Naive B cell (primary cell): Measurements from ENCODE around the gene USP8. TPM values are rescaled to one million over a fixed set of nuclear protein-coding genes. Genes with fewer than 3 reads are reported as not detected.
"Not testable (repeated sequence)": the region's sequence is repeated elsewhere in the genome, so short reads cannot be mapped to it uniquely, and the experiment has no call there.

ENCODE experiments used
- ATAC-seq, 2 donors: fragments of 150-1000 bp; cut with Tn5 transposase; 2 replicates each; pipeline ENCODE4 v1.10.0; 2021; ENCODE audit warnings: low read depth in 2 of 2, mild to moderate bottlenecking in 2 of 2, moderate library complexity in 2 of 2
- DNase-seq: peaks from one replicate; pipeline ENCODE4 v3.0.0; 2022
- H3K27ac Mint-ChIP-seq, 6 donors: one replicate each; pipeline ENCODE4 v1.8.0; 2020 to 2022; ENCODE audit warnings: mild to moderate bottlenecking in 6 of 6, mixed read lengths in 6 of 6, moderate library complexity in 5 of 6, inconsistent platforms in 2 of 6
- H3K27me3 Mint-ChIP-seq, 3 donors: one replicate each; pipeline ENCODE4 v1.8.0; 2021 to 2022; ENCODE audit warnings: mixed read lengths in 3 of 3, mild to moderate bottlenecking in 1 of 3
- H3K36me3 Mint-ChIP-seq, 2 donors: one replicate each; pipeline ENCODE4 v1.8.0; 2020 to 2022; ENCODE audit warnings: mixed read lengths in 2 of 2, inconsistent platforms in 1 of 2, mild to moderate bottlenecking in 1 of 2
- H3K4me1 Mint-ChIP-seq, 3 donors: one replicate each; pipeline ENCODE4 v1.8.0; 2020 to 2022; ENCODE audit warnings: mixed read lengths in 3 of 3, inconsistent platforms in 1 of 3, mild to moderate bottlenecking in 1 of 3, moderate library complexity in 1 of 3
- H3K4me3 Mint-ChIP-seq, 8 donors: one replicate each; pipeline ENCODE4 v1.8.0; 2020 to 2022; ENCODE audit warnings: mild to moderate bottlenecking in 8 of 8, mixed read lengths in 8 of 8, moderate library complexity in 8 of 8, inconsistent platforms in 2 of 8
- H3K9me3 Mint-ChIP-seq, 7 donors: one replicate each; pipeline ENCODE4 v1.8.0; 2020 to 2022; ENCODE audit warnings: mixed read lengths in 7 of 7, mild to moderate bottlenecking in 5 of 7, inconsistent platforms in 2 of 7, moderate library complexity in 1 of 7
- polyA plus RNA-seq, 6 donors: library from polyadenylated mRNA; unstranded; fragments of 300-500 nt; fragmentation: Illumina TruSeq; gene quantifications; one replicate each; pipeline ENCODE4 v1.2.3, GENCODE V29; 2021; ENCODE audit warnings: low read depth in 6 of 6

The USP8 gene
- polyA plus RNA-seq, 6 donors from 2014 or later: 62.0 to 87.5 (median 70.8) TPM

DNA sequence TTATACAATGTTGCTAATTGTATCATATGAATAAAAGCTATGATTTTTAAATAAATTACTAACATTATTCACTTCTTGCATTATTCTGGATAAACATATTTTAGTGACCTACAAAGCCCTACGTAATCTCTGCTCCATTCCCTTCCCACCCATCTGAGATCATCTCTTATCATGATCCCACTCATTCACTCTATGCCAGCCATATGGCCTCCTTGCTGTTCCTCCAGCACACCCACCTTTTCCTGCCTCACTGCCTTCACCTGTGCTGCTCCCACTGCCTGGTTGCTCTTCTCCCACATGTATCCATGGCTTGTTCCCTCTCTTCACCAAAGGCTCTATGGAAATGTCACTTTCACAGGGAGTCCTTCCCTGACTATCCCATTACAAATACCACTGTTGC lies 7.3 kb upstream of the USP8 start:
- ATAC-seq: no peak
- no peaks in the 10 kb centered on the region for H3K27me3 Mint-ChIP-seq

DNA sequence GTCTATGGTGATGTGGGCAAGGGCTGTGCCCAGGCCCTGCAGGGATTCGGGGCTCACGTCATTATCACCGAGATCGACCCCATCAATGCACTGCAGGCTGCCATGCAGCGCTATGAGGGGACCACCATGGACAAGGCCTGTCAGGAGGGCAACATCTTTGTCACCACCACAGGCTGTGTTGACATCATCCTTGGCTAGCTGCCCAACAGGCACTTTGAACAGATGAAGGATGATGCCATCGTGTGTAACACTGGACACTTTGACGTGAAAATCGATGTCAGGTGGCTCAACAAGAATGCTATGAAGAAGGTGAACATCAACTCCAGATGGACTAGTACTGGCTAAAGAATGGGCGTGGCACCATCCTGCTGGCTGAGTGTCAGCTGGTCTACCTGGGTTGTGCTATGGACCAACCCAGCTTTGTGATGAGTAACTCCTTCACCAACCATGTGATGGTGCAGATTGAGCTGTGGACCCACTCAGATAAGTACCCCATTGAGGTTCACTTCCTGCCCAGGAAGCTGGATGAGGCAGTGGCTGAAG lies 6.1 kb upstream of the USP8 start:
- DNase-seq: no peak

More for the DNA sequence above, 7.3 kb upstream of the USP8 start:
- Mint-ChIP-seq H3K27ac (peak overlapping the region in 2 of 6 donors; percentile 4 to 6), H3K9me3 (peaks cover 0 to 3% (median 0%) of the 10 kb centered on the region in 7 donors), H3K4me1 (no peaks in the 10 kb centered on the region), H3K36me3 (no peaks in the 10 kb centered on the region), H3K4me3 (no peak overlapping the region)
- DNase-seq: no peak

DNA sequence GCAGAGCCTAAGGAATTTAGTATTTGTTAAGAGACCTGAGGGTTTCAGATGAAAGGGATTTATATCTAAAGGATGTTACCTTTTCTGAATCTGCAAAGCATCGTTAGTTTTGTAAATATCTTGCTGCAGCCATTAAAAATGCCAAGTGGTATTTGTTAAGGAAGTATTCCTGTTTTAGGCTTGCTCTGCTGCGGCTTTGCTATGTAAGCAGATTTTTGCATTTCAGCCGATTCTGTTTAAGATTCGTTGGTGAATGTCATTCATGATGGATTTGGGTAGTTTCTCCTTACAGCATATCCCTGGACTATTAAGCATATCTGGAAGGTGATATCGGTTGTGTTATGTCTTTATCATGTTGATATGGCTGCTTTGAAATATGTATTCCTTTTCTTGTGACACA lies 1.0 kb downstream of the USP8 start:
- ATAC-seq: no peak
- Mint-ChIP-seq H3K27ac (peak overlapping the region; percentile 96 to 100 (median 99)), H3K27me3 (no peaks in the 10 kb centered on the region), H3K4me3 (peak overlapping the region; percentile 92 to 100 (median 97)), H3K36me3 (no peaks in the 10 kb centered on the region), H3K9me3 (no peaks in the 10 kb centered on the region), H3K4me1 (peaks cover 17 to 59% (median 27%) of the 10 kb centered on the region in 3 donors)
- no peak for DNase-seq

More for the DNA sequence above, 6.1 kb upstream of the USP8 start:
- Mint-ChIP-seq H3K9me3 (peaks cover 0 to 3% (median 0%) of the 10 kb centered on the region in 7 donors), H3K4me3 (peak overlapping the region in 2 of 8 donors; percentile 35 to 65), H3K4me1 (no peaks in the 10 kb centered on the region), H3K27me3 (no peaks in the 10 kb centered on the region), H3K36me3 (no peaks in the 10 kb centered on the region), H3K27ac (peak overlapping the region in 1 of 6 donors; percentile 16)
- no peak for ATAC-seq

DNA sequence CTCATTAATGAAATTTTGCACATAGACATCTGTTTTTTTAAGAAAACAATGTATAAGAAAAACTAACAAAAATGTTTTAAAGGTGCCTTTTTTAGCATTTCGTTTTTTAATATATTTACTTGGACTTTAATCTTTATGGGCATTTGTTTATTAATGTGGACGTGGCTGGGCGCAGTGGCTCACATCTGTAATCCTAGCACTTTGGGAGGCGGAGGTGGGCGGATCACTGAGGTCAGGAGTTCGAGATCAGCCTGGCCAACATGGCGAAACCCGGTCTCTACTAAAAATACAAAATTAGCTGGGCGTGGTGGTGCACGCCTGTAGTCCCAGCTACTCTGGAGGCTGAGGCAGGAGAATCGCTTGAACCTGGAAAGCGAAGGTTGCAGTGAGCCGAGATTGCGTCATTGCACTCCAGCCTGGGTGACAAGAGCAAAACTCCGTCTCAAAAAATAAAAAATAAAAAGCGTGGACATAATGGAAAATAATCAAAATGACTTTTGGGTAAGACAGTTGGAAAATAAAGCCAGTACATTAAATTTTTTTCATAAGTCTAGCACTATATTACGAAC lies 1.6 kb downstream of the USP8 start:
- Mint-ChIP-seq H3K4me3 (peak overlapping the region; percentile 92 to 100 (median 97)), H3K4me1 (peaks cover 19 to 61% (median 27%) of the 10 kb centered on the region in 3 donors), H3K27ac (peak overlapping the region in 5 of 6 donors; percentile 57 to 100 (median 97))
- H3K9me3 Mint-ChIP-seq, H3K27me3 Mint-ChIP-seq, H3K36me3 Mint-ChIP-seq, ATAC-seq, DNase-seq: not testable (repeated sequence)

DNA sequence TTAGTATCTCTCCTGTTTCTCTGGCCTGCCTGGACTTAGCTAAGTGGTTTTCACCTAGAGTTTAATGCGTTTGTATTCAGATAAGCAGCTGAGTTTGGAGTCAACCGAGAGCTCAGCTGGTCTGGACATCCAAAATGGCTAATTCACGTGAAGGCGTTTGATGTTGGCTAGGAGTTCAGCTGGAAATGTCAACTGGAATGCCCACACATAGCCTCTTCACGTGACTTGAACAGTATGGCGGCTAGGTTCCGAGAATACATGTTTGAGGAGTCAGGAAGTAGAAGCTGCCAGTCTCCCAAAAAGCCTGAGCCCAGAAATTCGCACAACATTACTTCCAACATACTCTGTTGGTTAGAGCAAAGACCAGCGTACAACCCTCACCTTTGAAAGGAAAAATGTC lies 2.2 kb downstream of the USP8 start:
- ATAC-seq: no peak
- H3K9me3 Mint-ChIP-seq: no peaks in the 10 kb centered on the region
- no peak for DNase-seq
- H3K27ac Mint-ChIP-seq: peak overlapping the region in 4 of 6 donors; percentile 18 to 95 (median 62)
- H3K36me3 Mint-ChIP-seq: no peaks in the 10 kb centered on the region
- H3K4me1 Mint-ChIP-seq: peaks cover 25 to 66% (median 33%) of the 10 kb centered on the region in 3 donors
- peak overlapping the region in 6 of 8 donors; percentile 25 to 80 (median 42) for H3K4me3 Mint-ChIP-seq
- H3K27me3 Mint-ChIP-seq: no peaks in the 10 kb centered on the region

DNA sequence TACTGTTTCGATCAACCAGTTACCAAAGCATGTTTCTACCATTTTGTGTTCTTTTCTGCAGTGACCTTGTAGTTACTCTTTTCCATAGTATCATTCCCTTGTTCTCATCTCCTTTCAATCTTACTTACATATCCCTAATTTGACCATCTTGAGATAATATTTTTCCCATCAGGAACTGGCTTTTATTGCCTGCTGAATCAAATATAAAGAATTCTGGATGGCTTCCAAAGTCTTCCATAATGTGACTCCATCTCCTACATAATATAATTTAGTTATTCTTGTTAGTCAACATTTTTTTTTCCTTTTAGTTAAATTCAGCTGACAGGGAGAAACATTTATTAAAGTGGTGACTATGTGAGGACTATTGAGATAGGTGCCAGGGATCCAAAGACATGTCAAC lies 7.0 kb downstream of the USP8 start:
- ATAC-seq (no peak), DNase-seq (no peak)
- H3K27ac Mint-ChIP-seq: peak overlapping the region in 3 of 6 donors; percentile 74 to 88 (median 77)
- peaks cover 9 to 10% of the 10 kb centered on the region in 2 donors for H3K36me3 Mint-ChIP-seq
- no peaks in the 10 kb centered on the region for H3K27me3 Mint-ChIP-seq
- peaks cover 35 to 74% (median 39%) of the 10 kb centered on the region in 3 donors for H3K4me1 Mint-ChIP-seq
- H3K4me3 Mint-ChIP-seq: no peak overlapping the region
- no peaks in the 10 kb centered on the region for H3K9me3 Mint-ChIP-seq

DNA sequence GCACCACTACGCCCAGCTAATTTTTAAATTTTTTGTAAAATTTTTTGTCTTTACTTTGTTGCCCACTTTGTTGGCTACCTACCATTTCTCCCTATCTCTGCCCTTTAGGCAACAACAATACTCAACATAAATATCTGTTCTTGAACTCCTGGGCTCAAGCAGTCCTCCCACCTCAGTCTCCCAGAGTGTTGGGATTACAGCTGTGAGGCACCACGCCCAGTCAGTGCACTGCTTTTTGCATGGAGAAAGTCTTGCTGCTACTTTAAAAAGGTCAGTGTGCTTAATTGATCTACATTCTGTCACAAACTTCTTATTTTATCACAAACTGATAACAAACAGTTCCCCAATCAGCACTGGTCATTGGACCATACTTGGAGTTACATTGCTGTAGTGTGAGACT lies 8.0 kb downstream of the USP8 start:
- no peaks in the 10 kb centered on the region for H3K27me3 Mint-ChIP-seq
- ATAC-seq (no peak), DNase-seq (no peak)
- peaks cover 9 to 10% of the 10 kb centered on the region in 2 donors for H3K36me3 Mint-ChIP-seq
- peaks cover 35 to 65% (median 37%) of the 10 kb centered on the region in 3 donors for H3K4me1 Mint-ChIP-seq
- H3K27ac Mint-ChIP-seq: peak overlapping the region in 5 of 6 donors; percentile 13 to 92 (median 76)
- peak overlapping the region in 2 of 8 donors; percentile 46 to 56 for H3K4me3 Mint-ChIP-seq
- no peaks in the 10 kb centered on the region for H3K9me3 Mint-ChIP-seq

DNA sequence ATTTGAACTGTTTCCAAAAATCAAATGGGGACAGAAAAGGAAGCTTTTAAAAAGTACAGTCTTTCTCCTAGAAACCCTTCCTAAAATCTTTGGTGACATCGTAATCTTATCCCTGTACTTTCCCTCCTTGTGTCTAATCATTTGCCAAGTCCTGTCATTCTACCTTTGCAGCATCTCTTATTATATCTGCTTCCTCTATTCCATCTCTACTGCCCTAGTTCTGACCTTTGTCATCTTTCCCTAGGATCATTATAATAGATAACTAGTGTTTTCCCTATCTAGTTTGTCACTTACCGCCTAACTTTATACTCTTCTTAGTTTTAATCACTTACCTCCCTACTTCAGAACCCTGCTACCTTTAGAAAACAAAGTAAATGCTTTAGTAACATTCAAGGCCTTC lies 11.6 kb downstream of the USP8 start:
- ATAC-seq (no peak), DNase-seq (no peak)
- Mint-ChIP-seq H3K4me1 (peaks cover 33 to 43% (median 33%) of the 10 kb centered on the region in 3 donors), H3K36me3 (peaks cover 10 to 14% of the 10 kb centered on the region in 2 donors), H3K27me3 (no peaks in the 10 kb centered on the region), H3K4me3 (no peak overlapping the region), H3K27ac (peak overlapping the region; percentile 11 to 80 (median 36)), H3K9me3 (no peaks in the 10 kb centered on the region)

DNA sequence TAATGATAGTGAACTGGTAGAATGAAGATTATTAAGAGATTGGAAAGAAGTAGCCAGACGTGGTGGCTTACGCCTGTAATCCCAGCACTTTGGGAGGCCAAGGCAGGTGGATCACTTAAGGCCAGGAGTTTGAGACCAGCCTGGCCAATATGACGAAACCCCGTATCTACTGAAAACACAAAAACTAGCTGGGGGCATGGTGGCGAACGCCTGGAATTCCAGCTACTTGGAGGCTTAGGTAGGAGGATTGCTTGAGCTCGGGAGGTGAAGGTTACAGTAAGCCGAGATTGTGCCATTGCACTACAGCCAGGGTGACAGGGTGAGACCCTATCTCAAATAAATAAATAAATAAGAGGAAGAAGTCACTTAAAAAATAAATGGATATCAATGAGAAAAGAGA lies 14.0 kb downstream of the USP8 start:
- peaks cover 0 to 4% of the 10 kb centered on the region in 2 donors for H3K36me3 Mint-ChIP-seq

DNA sequence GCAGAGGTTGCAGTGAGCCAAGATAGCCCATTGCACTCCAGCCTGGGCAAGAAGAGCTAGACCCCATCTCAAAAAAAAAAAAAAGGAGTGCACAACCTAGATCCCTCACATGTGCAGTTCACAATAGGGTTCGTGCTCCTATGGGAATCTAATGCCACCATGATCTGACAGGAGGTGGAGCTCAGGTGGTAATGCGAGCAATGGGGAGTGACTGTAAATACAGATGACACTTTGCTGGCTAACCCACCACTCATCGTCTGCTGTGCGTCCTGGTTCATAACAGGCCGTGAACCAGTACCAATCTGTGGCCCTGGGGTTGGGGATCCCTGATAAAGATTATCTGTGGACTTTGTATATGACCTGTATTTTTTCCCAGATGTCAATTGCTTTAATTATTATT lies 16.7 kb downstream of the USP8 start:
- H3K4me1 Mint-ChIP-seq: peaks cover 26 to 43% (median 40%) of the 10 kb centered on the region in 3 donors
- peaks cover 6 to 8% of the 10 kb centered on the region in 2 donors for H3K36me3 Mint-ChIP-seq
- H3K27me3 Mint-ChIP-seq: no peaks in the 10 kb centered on the region
- peak overlapping the region; percentile 57 to 75 (median 64) for H3K27ac Mint-ChIP-seq
- H3K4me3 Mint-ChIP-seq: no peak overlapping the region
- H3K9me3 Mint-ChIP-seq: no peaks in the 10 kb centered on the region
- ATAC-seq: no peak
- no peak for DNase-seq

More for the DNA sequence above, 14.0 kb downstream of the USP8 start:
- no peak overlapping the region for H3K4me3 Mint-ChIP-seq
- ATAC-seq: no peak
- peak overlapping the region in 3 of 6 donors; percentile 18 to 69 (median 65) for H3K27ac Mint-ChIP-seq
- no peaks in the 10 kb centered on the region for H3K9me3 Mint-ChIP-seq
- H3K4me1 Mint-ChIP-seq: peaks cover 20 to 30% (median 30%) of the 10 kb centered on the region in 3 donors
- no peak for DNase-seq
- no peaks in the 10 kb centered on the region for H3K27me3 Mint-ChIP-seq

DNA sequence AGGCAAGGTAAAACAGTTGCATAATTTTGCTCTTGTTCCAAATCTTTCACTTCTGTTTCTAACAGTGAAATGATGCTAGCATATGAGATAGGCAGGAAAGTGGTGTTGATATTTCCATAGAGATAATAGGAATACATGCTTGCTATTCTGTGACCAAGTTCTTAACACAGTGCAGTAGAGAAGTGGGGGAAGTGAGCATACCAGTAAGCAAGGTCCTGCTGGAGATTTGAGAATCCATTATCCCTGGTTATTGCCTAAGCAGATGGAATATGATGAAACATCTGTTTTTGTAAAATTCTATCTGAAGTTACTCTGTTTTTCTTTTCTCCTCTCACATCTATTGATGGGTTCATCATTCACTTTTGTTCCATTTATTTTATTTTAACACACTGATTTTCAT lies 28.7 kb downstream of the USP8 start:
- no peaks in the 10 kb centered on the region for H3K27me3 Mint-ChIP-seq
- H3K4me3 Mint-ChIP-seq: no peak overlapping the region
- H3K27ac Mint-ChIP-seq: peak overlapping the region in 4 of 6 donors; percentile 27 to 78 (median 70)
- no peaks in the 10 kb centered on the region for H3K9me3 Mint-ChIP-seq
- ATAC-seq (peak in 1 of 2 donors; percentile 68), DNase-seq (no peak)
- peaks cover 14 to 19% of the 10 kb centered on the region in 2 donors for H3K36me3 Mint-ChIP-seq
- H3K4me1 Mint-ChIP-seq: peaks cover 17 to 21% (median 20%) of the 10 kb centered on the region in 3 donors

DNA sequence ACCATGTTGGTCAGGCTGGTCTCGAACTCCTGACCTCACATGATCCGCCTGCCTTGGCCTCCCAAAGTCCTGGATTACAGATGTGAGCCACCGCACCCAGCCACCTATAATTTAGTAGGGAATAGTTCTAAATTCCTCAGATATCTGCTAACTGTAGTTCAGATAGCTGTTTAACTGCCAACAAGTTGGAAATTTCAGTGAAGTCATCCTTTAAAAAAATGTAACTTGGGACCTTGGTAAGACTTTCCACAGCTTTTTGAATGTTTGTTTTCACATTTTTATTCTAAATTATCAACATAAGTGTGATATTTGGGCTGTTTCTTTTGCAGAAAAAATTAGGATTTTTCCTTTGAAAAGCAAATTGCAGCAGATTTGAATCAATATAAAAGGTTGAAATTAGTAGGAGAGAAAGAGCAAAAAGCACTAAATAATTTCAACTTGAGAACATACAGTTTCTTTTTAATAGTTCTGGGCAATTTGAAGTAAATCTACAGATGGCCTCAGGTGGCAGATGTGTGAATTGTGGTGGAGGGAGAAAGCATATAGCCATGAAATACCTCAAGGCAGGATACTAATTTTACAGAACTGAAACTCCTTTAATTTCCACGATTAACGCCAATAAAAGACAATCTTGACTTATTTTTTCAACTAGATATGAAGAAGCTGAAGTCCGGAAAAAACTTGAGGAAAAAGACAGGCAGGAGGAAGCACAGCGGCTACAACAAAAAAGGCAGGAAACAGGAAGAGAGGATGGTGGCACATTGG lies 34.3 kb downstream of the USP8 start:
- H3K36me3 Mint-ChIP-seq: peaks cover 20 to 25% of the 10 kb centered on the region in 2 donors
- no peaks in the 10 kb centered on the region for H3K9me3 Mint-ChIP-seq
- DNase-seq (peak; percentile 15), ATAC-seq (peak; percentile 53 to 65)
- peaks cover 14 to 26% (median 23%) of the 10 kb centered on the region in 3 donors for H3K4me1 Mint-ChIP-seq
- no peaks in the 10 kb centered on the region for H3K27me3 Mint-ChIP-seq
- peak overlapping the region in 5 of 6 donors; percentile 27 to 94 (median 85) for H3K27ac Mint-ChIP-seq
- H3K4me3 Mint-ChIP-seq: peak overlapping the region in 1 of 8 donors; percentile 1
